GM21528 (cell line): Measurements from ENCODE around the gene AKR1A1.
A peak's percentile ranks its signal among the peaks of the same experiment; 100 is the strongest.
"Not testable (repeated sequence)": the region's sequence is repeated elsewhere in the genome, so short reads cannot be mapped to it uniquely, and the experiment has no call there.

Source experiments
- ATAC-seq: cut with Tn5 transposase; IDR thresholded peaks from one replicate; pipeline ENCODE4 v1.9.1; 2021; ENCODE audit warnings: mild to moderate bottlenecking, moderate library complexity; ENCODE audit not compliant: unreplicated experiment, low FRiP score

AKR1A1 gene

DNA sequence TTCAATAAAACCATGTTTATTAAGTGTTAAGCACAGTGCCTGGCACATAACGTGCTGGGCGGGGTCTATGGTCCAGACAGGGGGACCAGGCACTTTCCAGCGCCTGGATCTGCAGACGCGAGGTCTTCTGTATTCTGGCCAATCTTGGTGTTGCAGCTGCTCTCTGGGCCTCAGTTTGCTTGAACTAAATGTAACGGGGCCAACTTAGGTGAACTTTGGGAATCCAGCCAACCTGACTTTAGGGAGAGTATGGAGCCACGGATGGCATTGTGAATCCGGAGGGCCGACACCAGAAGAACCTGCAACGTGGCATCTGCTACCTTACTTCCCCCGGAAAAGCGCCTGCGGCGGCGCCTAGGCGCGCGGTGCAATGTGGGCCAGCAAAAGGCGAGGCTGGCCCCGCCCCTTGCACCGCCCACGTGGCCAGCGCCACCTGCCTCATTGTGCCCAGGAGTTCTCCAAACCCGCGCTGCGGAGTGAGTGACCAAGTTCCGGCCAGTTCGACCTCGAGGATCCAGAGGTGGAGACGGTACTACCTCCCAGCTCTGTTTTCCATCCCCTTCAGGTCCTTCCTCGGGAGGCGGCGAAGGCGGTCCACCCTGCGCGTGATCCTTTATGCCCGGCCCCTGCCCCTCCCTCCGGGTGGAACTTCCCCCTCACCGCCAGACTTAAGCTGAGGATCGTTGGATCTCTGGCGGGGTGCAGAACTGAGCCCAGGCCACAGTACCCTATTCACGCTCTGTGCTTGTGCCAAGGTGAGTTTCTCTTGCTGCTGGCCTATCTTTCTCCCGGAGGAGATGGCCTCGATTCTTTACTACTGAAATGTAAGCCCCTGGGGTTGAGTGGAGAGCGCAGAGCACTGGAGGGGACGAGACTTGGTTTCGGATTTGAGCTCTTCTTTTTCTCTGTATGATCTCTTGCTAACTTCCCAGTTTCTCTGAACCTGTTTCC lies at the start of gene AKR1A1:
TSS of gene AKR1A1 (plus strand) at position 426 of the 951 bp plus-strand sequence. CDS start 10,969 bp downstream, outside the sequence.
- peak; percentile 78 for ATAC-seq

DNA sequence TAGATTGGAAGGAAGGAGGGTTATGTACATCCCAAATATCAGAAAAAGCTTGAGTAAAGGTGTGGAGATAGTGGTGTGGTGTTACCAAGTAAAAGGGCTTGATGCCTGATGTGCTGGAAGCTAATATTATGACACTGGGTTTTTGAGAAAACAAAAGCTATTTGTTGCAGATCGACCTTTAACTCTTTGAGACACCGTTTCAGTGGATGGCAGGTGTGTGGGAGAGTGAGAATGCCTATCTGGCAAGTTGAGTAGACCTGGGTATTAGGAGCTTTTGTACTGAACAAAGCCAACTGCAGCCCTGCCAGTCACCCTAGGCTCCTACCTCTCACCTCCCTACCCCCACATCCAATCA lies 49.1 kb upstream of the AKR1A1 start:
- ATAC-seq = no peak

DNA sequence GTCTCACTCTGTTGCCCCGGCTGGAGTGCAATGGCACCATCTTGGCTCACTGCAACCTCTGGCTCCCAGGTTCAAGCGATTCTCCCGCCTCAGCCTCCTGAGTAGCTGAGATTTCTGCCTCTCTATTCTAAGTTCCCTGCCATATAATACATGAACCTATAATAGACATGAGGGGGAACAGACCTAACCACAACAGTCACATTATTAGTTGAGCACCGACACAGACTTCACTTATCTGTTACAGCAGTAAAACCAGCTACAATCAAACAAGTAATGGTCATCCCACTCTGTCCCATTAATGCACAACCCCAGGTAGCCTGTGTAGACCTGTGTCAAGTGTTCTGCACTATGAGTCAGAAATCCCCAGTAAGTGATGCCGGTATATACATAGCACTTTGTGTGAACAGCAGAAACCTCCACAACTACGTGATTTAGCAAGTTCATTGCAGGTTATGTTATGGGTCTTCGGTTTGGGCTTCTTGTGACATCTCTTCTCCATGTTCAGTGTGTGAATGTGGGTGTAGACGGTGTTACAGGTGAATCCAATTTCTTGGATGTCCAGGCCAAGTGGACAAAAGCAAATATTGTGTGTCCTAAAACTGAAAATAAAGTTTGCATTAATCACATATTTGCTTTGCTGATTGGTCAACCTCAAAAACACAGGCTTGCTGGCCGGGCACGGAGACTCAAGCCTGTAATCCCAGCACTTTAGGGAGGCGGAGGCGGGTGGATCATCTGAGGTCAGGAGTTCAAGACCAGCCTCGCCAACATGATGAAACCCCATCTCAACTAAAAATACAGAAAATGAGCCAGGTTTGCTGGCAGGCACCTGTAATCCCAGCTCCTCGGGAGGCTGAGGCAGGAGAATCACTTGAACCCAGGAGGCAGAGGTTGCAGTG lies 46.9 kb upstream of the AKR1A1 start:
- no peak for ATAC-seq

DNA sequence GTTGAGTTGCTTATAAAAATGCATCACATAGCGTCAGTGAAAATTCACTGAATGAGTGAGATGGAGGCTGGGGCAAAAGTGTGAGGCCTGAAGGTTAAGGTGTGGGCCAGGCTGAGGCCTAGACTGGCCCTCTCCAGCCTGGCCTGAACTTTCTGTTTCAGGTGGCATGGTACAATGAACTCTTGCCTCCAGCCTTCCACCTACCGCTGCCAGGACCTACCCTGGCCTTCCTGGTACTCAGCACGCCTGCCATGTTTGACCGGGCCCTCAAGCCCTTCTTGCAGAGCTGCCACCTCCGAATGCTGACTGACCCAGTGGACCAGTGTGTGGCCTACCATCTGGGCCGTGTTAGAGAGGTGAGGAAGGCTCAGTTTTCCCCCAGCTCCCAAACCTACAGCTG lies 43.4 kb upstream of the AKR1A1 start:
- ATAC-seq = no peak

DNA sequence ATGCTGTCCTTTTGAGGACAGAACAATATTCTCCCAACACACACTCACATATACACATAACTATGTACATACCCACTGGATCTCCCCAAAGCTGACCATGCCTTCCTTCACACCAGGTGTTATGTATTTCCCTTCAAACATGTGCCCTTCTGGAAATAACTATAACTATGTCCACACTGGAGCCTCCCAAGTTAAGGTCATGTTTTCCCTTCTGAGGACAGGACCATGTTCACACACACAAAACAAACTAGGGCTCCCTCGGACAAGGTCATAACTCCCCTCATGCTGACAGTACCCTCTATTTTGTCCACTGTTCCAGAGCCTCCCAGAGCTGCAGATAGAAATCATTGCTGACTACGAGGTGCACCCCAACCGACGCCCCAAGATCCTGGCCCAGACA lies 42.7 kb upstream of the AKR1A1 start:
- no peak for ATAC-seq

DNA sequence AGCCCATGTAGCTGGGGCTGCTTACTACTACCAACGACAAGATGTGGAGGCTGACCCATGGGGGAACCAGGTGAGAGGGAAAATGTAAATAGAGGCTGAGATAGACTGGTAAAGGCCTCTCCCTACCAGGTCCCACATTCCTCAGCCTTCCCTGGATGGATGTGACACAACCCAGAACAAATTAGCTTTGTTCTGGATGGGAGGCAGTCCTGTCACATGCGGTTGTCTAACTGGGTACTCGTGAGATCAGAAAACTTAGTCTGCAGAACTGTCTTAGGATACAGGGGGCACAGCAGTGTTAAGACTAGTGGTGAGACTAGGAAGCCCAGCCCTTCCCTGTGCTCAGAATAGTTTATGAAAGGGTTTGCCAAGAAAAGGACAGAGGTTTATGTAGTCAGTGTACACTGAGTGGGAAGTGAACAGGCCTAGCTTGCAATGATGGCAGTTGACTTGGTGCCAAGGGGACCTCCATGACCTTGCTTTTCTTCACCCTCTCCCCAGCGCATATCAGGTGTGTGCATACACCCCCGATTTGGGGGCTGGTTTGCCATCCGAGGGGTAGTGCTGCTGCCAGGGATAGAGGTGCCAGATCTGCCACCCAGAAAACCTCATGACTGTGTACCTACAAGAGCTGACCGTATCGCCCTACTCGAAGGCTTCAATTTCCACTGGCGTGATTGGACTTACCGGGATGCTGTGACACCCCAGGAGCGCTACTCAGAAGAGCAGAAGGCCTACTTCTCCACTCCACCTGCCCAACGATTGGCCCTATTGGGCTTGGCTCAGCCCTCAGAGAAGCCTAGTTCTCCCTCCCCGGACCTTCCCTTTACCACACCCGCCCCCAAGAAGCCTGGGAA lies 42.1 kb upstream of the AKR1A1 start:
- ATAC-seq = no peak

DNA sequence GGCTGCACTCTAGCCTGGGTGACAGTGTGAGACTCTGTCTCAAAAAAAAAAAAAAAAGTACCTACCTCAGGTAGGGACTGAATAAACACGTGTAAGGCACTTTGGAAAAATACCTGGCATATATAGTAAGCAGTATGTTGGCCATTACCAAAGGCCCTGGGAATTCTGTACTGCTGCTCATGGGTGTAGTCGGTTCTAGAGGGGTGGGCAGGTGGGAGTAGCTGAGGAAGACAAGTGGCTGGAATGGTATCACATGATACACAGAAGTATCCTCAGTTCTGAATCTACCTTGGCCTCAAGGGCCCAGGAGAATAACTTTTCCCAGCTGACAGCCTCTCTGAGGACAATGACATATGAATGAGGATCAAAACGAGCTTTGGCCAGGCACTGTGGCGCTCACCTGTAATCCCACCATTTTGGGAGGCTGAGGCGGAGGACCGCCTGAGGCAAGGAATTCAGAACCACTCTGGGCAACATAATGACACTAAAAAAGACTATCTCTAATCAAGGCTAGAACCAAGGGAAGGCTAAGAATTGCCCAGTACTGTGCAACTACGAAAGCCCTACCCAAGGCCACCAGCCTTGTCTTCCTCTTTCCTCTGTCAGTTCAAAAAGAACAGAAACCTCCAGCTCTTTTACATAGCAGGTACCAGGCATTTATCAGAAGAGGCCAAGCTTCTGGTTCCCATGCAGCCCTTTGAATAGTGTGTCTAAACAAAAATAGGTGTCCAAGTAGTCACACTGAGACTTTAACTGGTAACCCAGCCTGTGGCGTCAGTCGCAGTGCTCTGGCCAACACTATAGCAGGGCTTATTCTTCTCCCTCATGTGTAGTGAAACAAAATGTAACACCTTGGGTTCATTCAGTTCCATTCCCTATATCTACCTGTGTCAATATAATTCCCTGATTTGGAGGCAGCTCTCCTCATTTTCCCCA lies 40.3 kb upstream of the AKR1A1 start:
- ATAC-seq = no peak

DNA sequence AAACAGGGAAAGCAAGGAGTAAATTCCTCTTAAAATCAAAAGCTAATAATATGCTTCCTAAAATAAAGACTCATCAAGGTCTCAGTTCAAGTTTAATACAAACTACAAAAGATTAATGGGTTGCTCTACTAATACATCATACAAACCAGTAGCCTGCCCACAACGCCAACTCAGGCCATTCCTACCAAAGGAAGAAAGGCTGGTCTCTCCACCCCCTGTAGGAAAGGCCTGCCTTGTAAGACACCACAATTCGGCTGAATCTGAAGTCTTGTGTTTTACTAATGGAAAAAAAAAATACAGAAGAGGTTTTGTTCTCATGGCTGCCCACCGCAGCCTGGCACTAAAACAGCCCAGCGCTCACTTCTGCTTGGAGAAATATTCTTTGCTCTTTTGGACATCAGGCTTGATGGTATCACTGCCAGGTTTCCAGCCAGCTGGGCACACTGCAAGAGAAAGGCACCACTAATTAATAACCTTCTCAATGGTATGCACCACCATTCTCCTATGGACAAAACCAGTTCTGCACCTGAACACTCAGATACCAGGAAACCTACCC lies 39.6 kb upstream of the AKR1A1 start:
- no peak for ATAC-seq

DNA sequence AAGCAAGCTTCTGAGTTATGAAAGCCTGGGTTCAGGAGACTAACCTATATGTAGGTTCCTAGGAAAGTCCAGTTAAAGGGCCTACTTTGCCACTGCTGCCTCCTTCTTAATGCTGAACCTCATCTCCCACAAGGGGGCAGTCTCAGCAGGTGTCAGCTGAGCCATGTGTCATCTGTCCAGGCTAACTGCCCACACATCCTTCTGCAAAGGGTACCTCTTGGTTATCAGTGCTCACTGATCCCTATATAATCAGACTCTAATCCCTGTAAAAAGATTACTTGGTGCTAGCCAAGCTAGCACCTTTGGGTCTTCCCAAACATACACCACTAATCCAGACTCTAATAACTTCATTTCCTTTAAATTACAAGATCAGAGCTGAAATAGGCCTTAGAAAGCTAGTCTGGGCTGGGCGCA lies 38.0 kb upstream of the AKR1A1 start:
- no peak for ATAC-seq

DNA sequence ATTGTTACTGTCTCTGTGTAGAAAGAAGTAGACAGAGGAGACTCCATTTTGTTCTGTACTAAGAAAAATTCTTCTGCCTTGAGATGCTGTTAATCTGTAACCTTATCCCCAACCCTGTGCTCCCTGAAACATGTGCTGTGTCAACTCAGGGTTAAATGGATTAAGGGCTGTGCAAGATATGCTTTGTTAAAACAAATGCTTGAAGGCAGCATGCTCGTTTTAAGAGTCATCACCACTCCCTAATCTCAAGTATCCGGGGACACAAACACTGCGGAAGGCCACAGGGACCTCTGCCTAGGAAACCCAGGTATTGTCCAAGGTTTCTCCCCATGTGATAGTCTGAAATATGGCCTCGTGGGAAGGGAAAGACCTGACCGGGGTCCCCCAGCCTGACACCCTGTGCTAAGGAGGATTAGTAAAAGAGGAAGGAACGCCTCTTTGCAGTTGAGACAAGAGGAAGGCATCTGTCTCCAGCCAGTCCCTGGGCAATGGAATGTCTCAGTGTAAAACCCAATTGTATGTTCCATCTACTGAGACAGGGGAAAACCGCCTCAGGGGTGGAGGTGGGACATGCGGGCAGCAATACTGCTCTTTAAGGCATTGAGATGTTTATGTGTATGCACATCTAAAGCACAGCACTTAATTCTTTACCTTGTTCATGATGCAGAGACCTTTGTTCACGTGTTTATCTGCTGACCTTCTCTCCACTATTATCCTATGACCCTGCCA lies 36.9 kb upstream of the AKR1A1 start:
- ATAC-seq = not testable (repeated sequence)

DNA sequence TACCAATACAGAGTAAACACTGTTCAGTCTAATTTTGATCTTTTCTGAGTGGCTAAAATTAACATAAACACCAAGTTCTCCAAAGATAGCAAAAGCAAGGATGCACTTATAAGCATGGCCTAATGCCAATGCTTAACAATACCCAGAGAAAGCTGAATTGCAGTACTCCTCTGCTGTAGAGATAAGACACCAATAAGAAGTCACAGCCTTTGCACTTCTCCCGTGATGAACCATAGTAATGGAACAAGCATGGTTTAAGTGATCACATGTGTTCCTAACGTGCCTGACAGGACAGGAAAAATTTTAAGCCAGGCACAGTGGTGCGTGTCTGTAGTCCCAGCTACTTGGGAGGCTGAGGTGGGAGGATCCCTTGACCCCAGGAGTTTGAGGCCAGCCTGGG lies 34.6 kb upstream of the AKR1A1 start:
- ATAC-seq = no peak

DNA sequence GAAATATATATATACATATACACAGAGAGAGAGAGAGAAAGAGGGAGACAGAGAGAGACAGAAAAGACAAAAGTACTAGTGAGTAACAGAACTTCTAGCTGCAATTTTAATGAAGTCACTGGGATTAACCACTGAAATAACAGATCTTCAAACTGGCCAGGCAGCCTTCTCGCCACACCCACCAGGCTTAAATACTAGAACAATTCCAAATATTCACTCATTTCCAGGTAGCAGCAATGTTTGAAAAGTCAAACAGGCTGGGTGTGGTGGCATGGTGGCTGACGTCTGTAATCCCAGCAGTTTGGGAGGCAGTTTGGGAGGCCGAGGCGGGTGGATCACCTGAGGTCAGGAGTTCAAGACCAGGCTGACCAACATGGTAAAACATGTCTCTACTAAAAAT lies 34.2 kb upstream of the AKR1A1 start:
- ATAC-seq = no peak

DNA sequence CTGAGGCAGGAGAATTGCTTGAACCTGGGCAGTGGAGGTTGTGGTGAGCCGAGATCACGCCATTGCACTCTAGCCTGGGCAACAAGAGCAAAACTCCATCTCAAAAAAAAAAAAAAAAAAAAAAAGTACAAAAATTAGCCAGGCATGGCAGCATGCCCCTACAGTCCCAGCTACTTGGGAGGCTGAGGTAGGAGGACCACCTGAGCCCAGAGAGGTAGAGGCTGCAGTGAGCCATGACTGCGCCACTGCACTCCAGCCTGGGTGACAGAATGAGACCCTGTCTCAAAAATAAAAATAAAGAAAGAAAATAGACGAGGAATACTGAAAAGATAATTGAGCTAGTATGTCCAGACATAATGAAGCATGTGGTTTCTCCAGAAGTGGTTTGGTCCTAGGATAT lies 32.3 kb upstream of the AKR1A1 start:
- ATAC-seq = not testable (repeated sequence)

DNA sequence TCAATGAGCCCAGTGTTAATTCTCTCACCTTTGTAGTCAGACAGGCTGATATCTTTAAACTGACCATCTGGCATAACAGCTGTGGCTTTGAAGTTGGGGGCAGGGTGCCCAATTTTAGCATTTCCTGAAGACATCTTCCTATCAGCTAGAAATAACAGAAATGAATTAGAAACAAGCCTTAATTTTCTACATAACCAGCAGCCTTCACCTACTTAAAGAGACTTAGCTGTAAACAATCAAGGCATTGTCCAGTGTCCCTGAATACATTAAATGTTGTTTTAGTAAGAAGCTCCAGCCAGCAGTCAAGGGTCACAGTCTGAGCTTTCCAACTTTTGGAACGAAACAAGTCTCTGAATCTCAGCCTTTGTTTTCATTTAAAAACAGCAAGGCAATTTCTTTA lies 31.7 kb upstream of the AKR1A1 start:
- no peak for ATAC-seq

DNA sequence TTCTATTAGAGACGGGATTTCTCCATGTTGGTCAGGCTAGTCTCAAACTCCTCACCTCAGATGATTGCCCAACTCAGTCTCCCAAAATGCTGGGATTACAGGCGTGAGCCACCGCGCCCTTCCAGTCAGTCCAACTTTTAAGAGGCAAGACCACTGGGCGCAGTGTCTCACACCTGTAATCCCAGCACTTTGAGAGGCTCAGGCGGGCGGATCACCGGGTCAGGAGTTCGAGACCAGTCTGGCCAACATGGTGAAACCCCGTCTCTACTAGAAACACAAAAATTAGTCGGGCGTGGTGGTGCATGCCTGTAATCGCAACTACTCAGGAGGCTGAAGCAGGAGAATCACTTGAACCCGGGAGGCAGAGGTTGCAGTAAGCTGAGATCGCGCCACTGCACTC lies 30.9 kb upstream of the AKR1A1 start:
- not testable (repeated sequence) for ATAC-seq

DNA sequence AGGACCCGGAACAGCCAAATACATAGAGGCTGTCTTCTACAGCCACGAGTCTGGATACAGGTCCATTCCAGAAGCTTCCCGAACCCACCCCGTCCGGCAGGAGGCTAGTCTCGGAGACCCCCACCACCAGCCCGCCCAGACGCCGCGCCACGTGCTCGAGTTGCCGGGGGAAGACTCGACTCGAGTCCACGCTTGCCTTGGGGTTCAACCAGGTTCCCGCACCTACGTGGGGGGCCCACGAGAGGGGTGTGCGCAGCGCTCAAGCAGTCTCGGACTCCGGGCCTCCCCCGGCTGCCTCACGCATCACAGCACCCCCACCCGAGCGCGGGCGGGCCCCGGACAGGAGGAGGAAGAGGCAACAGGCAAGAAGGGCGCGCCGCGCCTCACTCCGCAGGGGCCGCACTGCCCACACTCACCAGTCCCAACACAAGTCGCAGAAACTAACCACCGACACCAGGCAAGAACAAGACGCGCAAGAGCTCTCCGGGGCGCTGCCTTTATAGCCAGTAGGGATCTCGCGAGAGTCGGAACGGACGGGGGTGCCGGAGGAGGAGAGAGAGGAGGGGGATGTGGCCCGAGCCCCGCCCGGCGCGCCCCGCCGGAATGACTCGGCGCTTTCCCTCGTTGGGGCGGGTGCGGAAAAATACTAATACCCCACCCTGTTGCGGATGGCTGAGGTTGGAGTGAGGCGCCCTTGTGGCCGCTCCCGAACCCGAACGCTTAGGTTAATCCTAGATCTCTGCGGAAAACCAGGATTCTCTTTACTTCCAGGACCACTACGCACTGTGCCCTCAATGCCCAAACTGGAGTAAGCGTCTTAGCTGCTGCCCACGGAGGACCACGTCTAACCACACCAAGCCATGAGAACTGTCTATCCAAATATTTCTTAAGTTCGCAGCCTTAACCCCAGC lies 29.0 kb upstream of the AKR1A1 start, which contains the start of gene PRDX1:
TSS of gene PRDX1 (minus strand) at position 472 of the 911 bp plus-strand sequence. CDS start 2,841 bp downstream, outside the sequence.
- peak; percentile 73 for ATAC-seq
